ENCODE measurements around the gene EPN1.

EPN1 gene

DNA sequence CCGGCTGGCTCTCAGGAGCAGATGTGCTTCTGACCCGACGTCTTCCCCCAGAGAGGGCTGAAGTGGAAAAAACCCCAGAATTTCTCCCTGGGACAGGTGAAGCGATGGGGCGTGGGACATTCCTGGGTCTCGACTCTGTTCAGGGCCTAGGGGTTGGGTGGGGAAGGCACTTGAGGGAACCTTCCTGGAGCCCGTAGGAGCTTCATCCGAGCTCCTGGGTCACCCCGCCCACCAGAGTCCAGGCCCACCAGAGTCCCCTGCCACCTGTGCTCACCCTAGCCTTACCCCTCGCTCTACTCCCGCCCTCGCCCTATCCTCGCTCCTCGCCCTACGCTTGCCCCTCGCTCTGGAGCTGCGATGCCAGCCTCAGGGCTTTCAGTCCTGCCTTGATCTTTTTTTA is 23.2 kb downstream of the EPN1 start:
- H3K4me3 ChIP-seq (ENCODE audit: low read depth, low read length) = no peak overlapping the region
- DNase-seq = no peak
- no peak overlapping the region for H3K27ac ChIP-seq
- no peaks in the 10 kb centered on the region for H3K27me3 ChIP-seq (replicated peaks)
- peaks cover 32% of the 10 kb centered on the region for H3K36me3 ChIP-seq (replicated peaks)
- in situ Hi-C loops (cut with HindIII; ENCODE audit: low pct_ligation_motif_present, low sequenced_read_pairs) = no loop called here
- TF ChIP-seq, protein P1, sequence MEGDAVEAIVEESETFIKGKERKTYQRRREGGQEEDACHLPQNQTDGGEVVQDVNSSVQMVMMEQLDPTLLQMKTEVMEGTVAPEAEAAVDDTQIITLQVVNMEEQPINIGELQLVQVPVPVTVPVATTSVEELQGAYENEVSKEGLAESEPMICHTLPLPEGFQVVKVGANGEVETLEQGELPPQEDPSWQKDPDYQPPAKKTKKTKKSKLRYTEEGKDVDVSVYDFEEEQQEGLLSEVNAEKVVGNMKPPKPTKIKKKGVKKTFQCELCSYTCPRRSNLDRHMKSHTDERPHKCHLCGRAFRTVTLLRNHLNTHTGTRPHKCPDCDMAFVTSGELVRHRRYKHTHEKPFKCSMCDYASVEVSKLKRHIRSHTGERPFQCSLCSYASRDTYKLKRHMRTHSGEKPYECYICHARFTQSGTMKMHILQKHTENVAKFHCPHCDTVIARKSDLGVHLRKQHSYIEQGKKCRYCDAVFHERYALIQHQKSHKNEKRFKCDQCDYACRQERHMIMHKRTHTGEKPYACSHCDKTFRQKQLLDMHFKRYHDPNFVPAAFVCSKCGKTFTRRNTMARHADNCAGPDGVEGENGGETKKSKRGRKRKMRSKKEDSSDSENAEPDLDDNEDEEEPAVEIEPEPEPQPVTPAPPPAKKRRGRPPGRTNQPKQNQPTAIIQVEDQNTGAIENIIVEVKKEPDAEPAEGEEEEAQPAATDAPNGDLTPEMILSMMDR (IDR thresholded peaks at IDR 0.05; ENCODE audit: low read depth, low read length, missing control alignments) = no peak

DNA sequence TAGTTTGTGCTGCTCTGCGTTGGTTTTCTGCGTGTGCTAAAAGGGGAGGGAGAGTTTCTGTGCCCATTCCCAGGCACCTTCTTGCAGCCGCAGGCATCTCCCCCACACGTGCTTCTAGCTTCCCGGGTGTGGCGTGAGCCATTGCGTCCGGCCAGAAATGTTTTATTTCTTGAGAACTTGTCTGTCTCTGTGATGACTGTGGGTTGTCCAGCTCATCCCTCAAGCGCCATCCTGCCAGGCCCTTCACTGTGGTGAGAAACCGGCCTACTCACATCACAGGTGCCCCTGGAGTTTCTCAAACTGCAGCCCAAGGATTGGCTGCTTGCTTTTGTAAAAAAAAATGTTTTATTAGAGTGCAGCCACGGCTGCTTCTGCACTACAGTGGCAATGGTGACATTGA is 24.2 kb downstream of the EPN1 start:
- no peaks in the 10 kb centered on the region for H3K27me3 ChIP-seq (replicated peaks)
- in situ Hi-C loops (cut with HindIII; ENCODE audit: low pct_ligation_motif_present, low sequenced_read_pairs) = no loop called here
- H3K4me3 ChIP-seq (ENCODE audit: low read depth, low read length) = no peak overlapping the region
- DNase-seq = no peak
- H3K27ac ChIP-seq = no peak overlapping the region
- TF ChIP-seq, protein P1 (IDR thresholded peaks at IDR 0.05; ENCODE audit: low read depth, low read length, missing control alignments) = no peak
- peaks cover 28% of the 10 kb centered on the region for H3K36me3 ChIP-seq (replicated peaks)

DNA sequence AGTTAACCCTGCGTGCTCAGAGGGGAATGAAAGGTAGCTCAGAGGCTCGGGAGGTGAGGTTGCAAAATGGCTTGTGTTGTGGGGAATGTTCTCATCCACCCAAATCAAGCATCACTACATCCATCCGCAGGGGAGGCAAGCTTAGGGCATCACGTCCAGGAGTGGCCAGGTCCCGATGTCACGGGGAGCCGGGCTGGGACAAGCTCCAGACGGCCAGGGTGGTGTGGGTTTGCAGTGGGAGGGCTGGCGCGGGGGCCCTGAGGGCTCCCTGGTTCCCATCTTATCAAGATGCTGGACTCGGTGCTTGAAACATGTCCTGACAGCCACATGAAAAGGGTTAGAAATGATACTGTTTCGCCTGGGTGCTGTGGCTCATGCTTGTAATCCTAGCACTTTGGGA is 25.8 kb downstream of the EPN1 start:
- in situ Hi-C loops (cut with HindIII; ENCODE audit: low pct_ligation_motif_present, low sequenced_read_pairs) = no loop called here
- TF ChIP-seq, protein P1 (IDR thresholded peaks at IDR 0.05; ENCODE audit: low read depth, low read length, missing control alignments) = no peak
- Histone ChIP-seq H3K27me3 (replicated peaks) (no peaks in the 10 kb centered on the region), H3K4me3 (ENCODE audit: low read depth, low read length) (no peak overlapping the region), H3K36me3 (replicated peaks) (peaks cover 21% of the 10 kb centered on the region), H3K27ac (no peak overlapping the region)
- DNase-seq = no peak

DNA sequence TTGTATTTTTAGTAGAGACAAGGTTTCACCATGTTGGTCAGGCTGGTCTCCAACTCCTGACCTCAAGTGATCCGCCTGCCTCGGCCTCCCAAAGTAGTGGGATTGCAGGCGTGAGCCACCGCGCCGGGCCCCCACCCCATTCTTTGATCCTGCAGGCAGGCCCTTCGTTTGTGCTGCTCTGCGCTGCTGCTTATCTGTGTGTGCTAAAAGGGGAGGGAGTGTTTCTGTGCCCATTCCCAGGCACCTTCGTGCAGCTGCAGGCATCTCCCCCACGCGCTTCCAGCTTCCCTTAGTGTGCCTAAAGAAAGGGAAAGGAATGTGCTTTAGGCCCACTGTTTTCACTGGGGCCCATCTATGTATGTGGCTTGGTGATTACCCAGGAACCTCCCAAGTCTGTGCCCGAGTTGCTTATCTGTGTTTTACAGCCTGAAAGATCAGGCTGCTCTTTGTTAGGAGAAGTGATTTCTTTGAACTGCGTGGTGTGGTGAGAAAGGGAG is 27.2 kb downstream of the EPN1 start:
- in situ Hi-C loops (cut with HindIII; ENCODE audit: low pct_ligation_motif_present, low sequenced_read_pairs) = no loop called here
- no peak for DNase-seq
- TF ChIP-seq, protein P1 (IDR thresholded peaks at IDR 0.05; ENCODE audit: low read depth, low read length, missing control alignments) = no peak
- H3K4me3 ChIP-seq (ENCODE audit: low read depth, low read length) = no peak overlapping the region
- H3K27me3 ChIP-seq (replicated peaks) = no peaks in the 10 kb centered on the region
- H3K27ac ChIP-seq = no peak overlapping the region
- peaks cover 10% of the 10 kb centered on the region for H3K36me3 ChIP-seq (replicated peaks)

DNA sequence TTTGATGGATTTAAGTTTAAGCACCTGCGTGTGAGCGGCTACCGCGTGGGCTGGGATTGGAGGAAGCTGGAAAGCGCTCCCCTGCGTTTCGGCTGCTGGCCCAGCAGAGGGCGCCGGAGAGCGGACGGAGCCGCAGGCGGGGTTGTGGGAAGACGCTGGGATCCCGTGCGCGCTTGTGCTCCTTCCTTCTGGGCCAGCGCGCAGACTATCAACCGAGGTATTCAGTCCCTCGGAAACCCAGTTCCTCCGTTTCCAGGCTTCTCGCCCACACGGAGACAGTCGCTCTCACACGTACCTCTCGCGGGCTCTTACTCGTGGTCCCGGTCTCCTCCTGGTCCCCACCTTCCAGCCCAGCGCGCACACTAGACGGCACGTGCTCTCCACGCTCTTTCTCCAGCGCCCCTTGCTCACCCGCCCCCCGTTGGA is 28.8 kb downstream of the EPN1 start:
- TF ChIP-seq, protein P1 (IDR thresholded peaks at IDR 0.05; ENCODE audit: low read depth, low read length, missing control alignments) = peak; percentile 79
- no peak for DNase-seq
- H3K27ac ChIP-seq = no peak overlapping the region

More for the DNA sequence above, 28.8 kb downstream of the EPN1 start:
- Histone ChIP-seq H3K27me3 (replicated peaks) (no peaks in the 10 kb centered on the region), H3K36me3 (replicated peaks) (peaks cover 6% of the 10 kb centered on the region), H3K4me3 (ENCODE audit: low read depth, low read length) (no peak overlapping the region)
- in situ Hi-C loops (cut with HindIII; ENCODE audit: low pct_ligation_motif_present, low sequenced_read_pairs) = no loop called here
